ENCODE results near the gene TCP11L2.

DNA sequence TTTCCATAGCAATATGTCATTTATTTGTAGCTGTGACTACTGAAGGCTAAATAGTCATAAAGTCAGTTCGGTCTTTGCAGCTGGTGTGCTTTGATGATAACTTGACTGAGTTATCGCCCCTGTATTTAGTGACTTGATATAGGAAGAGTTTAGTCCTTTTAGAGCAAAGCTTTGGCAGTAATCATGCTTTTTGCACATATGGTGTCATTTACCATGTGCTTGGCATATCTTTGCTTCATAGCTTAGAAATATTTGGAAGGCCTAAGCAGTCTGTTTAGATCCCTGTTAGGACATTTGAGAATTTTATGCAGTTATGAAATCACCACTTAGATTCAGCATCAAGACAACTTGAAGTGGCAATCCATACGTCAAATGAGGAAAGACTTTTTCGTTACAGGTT lies 86.6 kb downstream of the TCP11L2 start:
- TF ChIP-seq, protein P1, sequence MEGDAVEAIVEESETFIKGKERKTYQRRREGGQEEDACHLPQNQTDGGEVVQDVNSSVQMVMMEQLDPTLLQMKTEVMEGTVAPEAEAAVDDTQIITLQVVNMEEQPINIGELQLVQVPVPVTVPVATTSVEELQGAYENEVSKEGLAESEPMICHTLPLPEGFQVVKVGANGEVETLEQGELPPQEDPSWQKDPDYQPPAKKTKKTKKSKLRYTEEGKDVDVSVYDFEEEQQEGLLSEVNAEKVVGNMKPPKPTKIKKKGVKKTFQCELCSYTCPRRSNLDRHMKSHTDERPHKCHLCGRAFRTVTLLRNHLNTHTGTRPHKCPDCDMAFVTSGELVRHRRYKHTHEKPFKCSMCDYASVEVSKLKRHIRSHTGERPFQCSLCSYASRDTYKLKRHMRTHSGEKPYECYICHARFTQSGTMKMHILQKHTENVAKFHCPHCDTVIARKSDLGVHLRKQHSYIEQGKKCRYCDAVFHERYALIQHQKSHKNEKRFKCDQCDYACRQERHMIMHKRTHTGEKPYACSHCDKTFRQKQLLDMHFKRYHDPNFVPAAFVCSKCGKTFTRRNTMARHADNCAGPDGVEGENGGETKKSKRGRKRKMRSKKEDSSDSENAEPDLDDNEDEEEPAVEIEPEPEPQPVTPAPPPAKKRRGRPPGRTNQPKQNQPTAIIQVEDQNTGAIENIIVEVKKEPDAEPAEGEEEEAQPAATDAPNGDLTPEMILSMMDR (IDR thresholded peaks at IDR 0.05; ENCODE audit: low read depth, low read length), result no peak
- TF ChIP-seq EZH2phosphoT487 (IDR thresholded peaks at IDR 0.05; ENCODE audit: low read depth), result no peak
